Pancreas (tissue), 10 donors: ENCODE data around the gene SKI. TPM values are rescaled to one million over a fixed set of nuclear protein-coding genes. Genes with fewer than 3 reads are reported as not detected.

Source experiments
- ATAC-seq, 4 donors: fragments of 200-7000 bp; cut with Tn5 transposase; one replicate each; pipeline versions ENCODE4 v1.8.0 to v1.9.1; 2020; ENCODE audit warnings: mild to moderate bottlenecking in 4 of 4, moderate library complexity in 4 of 4
- DNase-seq, 6 donors: peaks; one replicate each; pipeline ENCODE4 v3.0.0-alpha.2; 2020
- FAIRE-seq: peaks from 2 replicates; lab custom pipeline; 2012; peaks lifted over from hg19 to GRCh38; lab: Jason Lieb, UNC
- H3K27ac ChIP-seq, 4 donors: fragments of 200-600 bp; sonication (generic); 1 replicate in 3 of 4; 2 replicates in 1 of 4; pipeline versions ENCODE4 v1.5.0 to v1.8.0; 2020
- H3K27me3 ChIP-seq, 4 donors: fragments of 200-600 bp; one replicate each; pipeline ENCODE4 v1.8.0; 2021
- H3K36me3 ChIP-seq, 3 donors: fragments of 200-600 bp; sonication (generic) in 1 of 3; one replicate each; pipeline versions ENCODE4 v1.5.0 to v1.8.0; 2020 to 2021
- H3K4me1 ChIP-seq, 3 donors: fragments of 200-600 bp; one replicate each; pipeline ENCODE4 v1.8.0; 2021
- H3K4me3 ChIP-seq, 4 donors: fragments of 200-600 bp; sonication (generic) in 2 of 4; one replicate each; pipeline versions ENCODE4 v1.5.0 to v1.8.0; 2020 to 2021
- H3K9me3 ChIP-seq, 4 donors: fragments of 200-600 bp; one replicate each; pipeline ENCODE4 v1.8.0; 2021
- WGBS, 2 donors: extraction: QIAGEN DNeasy Blood & Tissue Kit; methylation state at CpG; one replicate each; pipeline ENCODE4 v1.1.7; 2013; 5-methylcytosine and 5-hydroxymethylcytosine counted together
- intact Hi-C, 3 donors: fragments of 100-400 bp; cut with DNase I; formaldehyde crosslinking; loops; one replicate each; pipeline versions ENCODE4 v1.11.1 to v1.14.2; 2022
- polyA plus RNA-seq, 2 donors: library from polyadenylated mRNA; stranded (reverse); fragments of 200-250 nt; gene quantifications; one replicate each; pipeline ENCODE4 v1.2.3, GENCODE V29; 2013
- total RNA-seq, 6 donors: library from RNA; stranded (reverse); fragmentation: NEBNext Ultra II Directional in 4 of 6; extraction: Animal tissue kit (Norgen Biotek cat#: 25700) in 4 of 6; gene quantifications; one replicate each; pipeline versions ENCODE4 v1.2.1 to v1.2.4, GENCODE V29; 2021 to 2023
- TF ChIP-seq, protein P1 (sequence below), 4 donors: fragments of 200-600 bp; sonication (generic) in 3 of 4; IDR thresholded peaks; one replicate each; pipeline versions ENCODE4 v1.5.0 to v1.8.0; 2021; ENCODE audit warnings: antibody characterized with exemption in 4 of 4
- donor health status: healthy with polysubstance abuse.
- donor health status: DM: no; HTN: no; CAD: no; lungs with moderate emphysema.
- donor health status: DM: no; HTN: no; CAD: no.
- donor health status: control.
- donor health status: control.
- donor health status: Bipolar disorder and iron deficiency.
- donor health status: DM: yes; HTN: yes; CAD: no.
- donor health status: DM: no; HTN: no; CAD: no.
- donor health status: DM: no; HTN: no; CAD: no.
- donor health status: DM: yes; HTN: yes; CAD: no.

SKI gene
- total and polyA plus RNA-seq, 8 donors = 8.6 to 27.9 (median 14.0) TPM

DNA sequence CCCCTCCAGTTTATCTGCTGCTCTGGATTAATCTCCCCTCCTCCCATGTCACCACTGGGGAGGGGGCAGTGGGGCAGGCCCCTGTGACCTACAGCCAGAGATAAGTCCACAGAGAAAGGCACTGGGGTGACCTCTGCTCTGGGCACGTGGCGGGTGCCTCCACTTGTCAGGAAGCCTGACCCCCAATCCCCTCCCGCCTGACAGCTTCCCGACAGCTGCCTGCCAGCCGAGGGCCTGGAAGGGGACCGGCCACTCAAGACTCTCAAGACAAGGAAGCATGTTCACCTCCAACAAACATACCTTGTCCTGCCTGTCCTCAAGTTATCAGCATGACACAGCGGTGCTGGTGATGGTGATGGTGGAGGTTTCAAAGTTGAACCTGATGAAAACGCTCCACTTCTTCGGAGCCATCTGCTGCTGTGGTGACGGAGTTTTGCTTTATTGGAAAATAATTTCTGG lies 30.4 kb upstream of the SKI start:
- FAIRE-seq (no peak), ATAC-seq (no peak), DNase-seq (peak in 1 of 6 donors; percentile 66)
- TF ChIP-seq, protein P1, sequence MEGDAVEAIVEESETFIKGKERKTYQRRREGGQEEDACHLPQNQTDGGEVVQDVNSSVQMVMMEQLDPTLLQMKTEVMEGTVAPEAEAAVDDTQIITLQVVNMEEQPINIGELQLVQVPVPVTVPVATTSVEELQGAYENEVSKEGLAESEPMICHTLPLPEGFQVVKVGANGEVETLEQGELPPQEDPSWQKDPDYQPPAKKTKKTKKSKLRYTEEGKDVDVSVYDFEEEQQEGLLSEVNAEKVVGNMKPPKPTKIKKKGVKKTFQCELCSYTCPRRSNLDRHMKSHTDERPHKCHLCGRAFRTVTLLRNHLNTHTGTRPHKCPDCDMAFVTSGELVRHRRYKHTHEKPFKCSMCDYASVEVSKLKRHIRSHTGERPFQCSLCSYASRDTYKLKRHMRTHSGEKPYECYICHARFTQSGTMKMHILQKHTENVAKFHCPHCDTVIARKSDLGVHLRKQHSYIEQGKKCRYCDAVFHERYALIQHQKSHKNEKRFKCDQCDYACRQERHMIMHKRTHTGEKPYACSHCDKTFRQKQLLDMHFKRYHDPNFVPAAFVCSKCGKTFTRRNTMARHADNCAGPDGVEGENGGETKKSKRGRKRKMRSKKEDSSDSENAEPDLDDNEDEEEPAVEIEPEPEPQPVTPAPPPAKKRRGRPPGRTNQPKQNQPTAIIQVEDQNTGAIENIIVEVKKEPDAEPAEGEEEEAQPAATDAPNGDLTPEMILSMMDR (IDR thresholded peaks at IDR 0.05) = no peak
- Histone ChIP-seq H3K9me3 (no peaks in the 10 kb centered on the region), H3K4me3 (no peak overlapping the region), H3K27me3 (no peaks in the 10 kb centered on the region), H3K36me3 (no peaks in the 10 kb centered on the region), H3K27ac (no peak overlapping the region), H3K4me1 (peaks cover 6 to 27% (median 11%) of the 10 kb centered on the region in 3 donors)
- intact Hi-C loops = loop anchor here (2.0 to 10.0 kb wide), 5 partner anchors 115 to 417 kb away; no protein-coding TSS in a partner anchor
- 74 to 85% methylated on average over 10 of the region's 10 CpGs for WGBS, 2 donors

GRCh38 chr1:2198571-2198970 lies 29.5 kb upstream of the SKI start:
- Histone ChIP-seq H3K36me3 (no peaks in the 10 kb centered on the region), H3K4me3 (peak overlapping the region in 2 of 4 donors; percentile 36 to 41), H3K27ac (peak overlapping the region; percentile 80 to 90 (median 86)), H3K4me1 (peaks cover 6 to 24% (median 11%) of the 10 kb centered on the region in 3 donors), H3K9me3 (no peaks in the 10 kb centered on the region), H3K27me3 (no peaks in the 10 kb centered on the region)
- WGBS, 2 donors = 30% methylated on average over 11 of the region's 11 CpGs
- peak; percentile 77 to 94 (median 88) for DNase-seq
- TF ChIP-seq, protein P1 (IDR thresholded peaks at IDR 0.05) = no peak
- peak; percentile 44 to 60 (median 53) for ATAC-seq
- no peak for FAIRE-seq
- intact Hi-C loops = loop anchor here (5.0 to 10.0 kb wide), 4 partner anchors 114 to 416 kb away; no protein-coding TSS in a partner anchor

GRCh38 chr1:2199042-2199810 lies 28.9 kb upstream of the SKI start:
- ATAC-seq (peak; percentile 73 to 83 (median 80)), FAIRE-seq (peak; percentile 72), DNase-seq (peak; percentile 83 to 90 (median 86))
- WGBS, 2 donors = 12 to 13% methylated on average over 24 of the region's 24 CpGs
- Histone ChIP-seq H3K36me3 (no peaks in the 10 kb centered on the region), H3K4me3 (peak overlapping the region; percentile 6 to 41 (median 30)), H3K4me1 (peaks cover 6 to 24% (median 11%) of the 10 kb centered on the region in 3 donors), H3K9me3 (no peaks in the 10 kb centered on the region), H3K27me3 (no peaks in the 10 kb centered on the region), H3K27ac (peak overlapping the region; percentile 80 to 90 (median 86))
- intact Hi-C loops = loop anchor here (5.0 to 10.0 kb wide), 4 partner anchors 113 to 416 kb away; no protein-coding TSS in a partner anchor
- TF ChIP-seq, protein P1 (IDR thresholded peaks at IDR 0.05) = no peak

- no peak for DNase-seq
- no peak for ATAC-seq
- Histone ChIP-seq H3K9me3 (no peaks in the 10 kb centered on the region), H3K36me3 (no peaks in the 10 kb centered on the region), H3K4me3 (no peak overlapping the region), H3K27me3 (no peaks in the 10 kb centered on the region), H3K4me1 (peaks cover 8 to 25% (median 12%) of the 10 kb centered on the region in 3 donors), H3K27ac (no peak overlapping the region)
- intact Hi-C loops = no loop called here
- WGBS, 2 donors = 75% methylated on average over 21 of the region's 21 CpGs
- FAIRE-seq = no peak
- TF ChIP-seq, protein P1 (IDR thresholded peaks at IDR 0.05) = no peak
These were observed 27.7 kb upstream of the SKI start for GRCh38 chr1:2200308-2200943.
